Peyer's patch (tissue), 4 donors: ENCODE results near the gene NUDCD3. TPM values are rescaled to one million over a fixed set of nuclear protein-coding genes. Genes with fewer than 3 reads are reported as not detected.

ENCODE experiments used
- DNase-seq, 3 donors: peaks; one replicate each; pipeline ENCODE4 v3.0.0-alpha.2; 2017 to 2019
- H3K27ac ChIP-seq, 4 donors: fragments of 200-600 bp; sonication (generic); one replicate each; pipeline ENCODE4 v1.5.1; 2016 to 2019
- H3K27me3 ChIP-seq, 2 donors: fragments of 200-600 bp; sonication (generic); one replicate each; pipeline ENCODE4 v1.5.1; 2019
- H3K36me3 ChIP-seq, 3 donors: fragments of 200-600 bp; sonication (generic); one replicate each; pipeline ENCODE4 v1.5.1; 2016 to 2019
- H3K4me1 ChIP-seq, 4 donors: fragments of 200-600 bp; sonication (generic); one replicate each; pipeline ENCODE4 v1.5.1; 2016 to 2019
- H3K4me3 ChIP-seq, 4 donors: fragments of 200-600 bp; sonication (generic); 1 replicate in 3 of 4; 2 replicates in 1 of 4; pipeline ENCODE4 v1.5.1; 2016 to 2019; ENCODE audit warnings: mild to moderate bottlenecking in 1 of 4
- H3K9me3 ChIP-seq, 4 donors: fragments of 200-600 bp; sonication (generic); one replicate each; pipeline ENCODE4 v1.5.1; 2016 to 2019; ENCODE audit warnings: mild to moderate bottlenecking in 1 of 4
- CTCF ChIP-seq, 6 experiments: fragments of 450-650 bp in 4 of 6; fragments of 200-600 bp in 2 of 6; sonication (generic) in 1 of 6; IDR thresholded peaks; one replicate each; pipeline ENCODE4 v1.5.1; 2017 to 2019; ENCODE audit warnings: antibody characterized with exemption in 6 of 6, mild to moderate bottlenecking in 3 of 6, moderate library complexity in 1 of 6
- POLR2A ChIP-seq, 2 donors: fragments of 450-650 bp; IDR thresholded peaks; one replicate each; pipeline ENCODE4 v1.5.1; 2017; ENCODE audit warnings: antibody characterized with exemption in 2 of 2, mild to moderate bottlenecking in 2 of 2, moderate library complexity in 2 of 2
- total RNA-seq, 4 donors: library from RNA; depleted of rRNA; stranded (reverse); fragments of >200 nt; gene quantifications; one replicate each; pipeline ENCODE4 v1.1.0, GENCODE V29; 2016

NUDCD3 gene
- total RNA-seq, 4 donors from 2014 or later, result 32.9 to 61.9 (median 44.1) TPM

- no peak for DNase-seq
- TF ChIP-seq CTCF (IDR thresholded peaks at IDR 0.05) (no peak), POLR2A (IDR thresholded peaks at IDR 0.05) (no peak)
- Histone ChIP-seq H3K4me1 (no peaks in the 10 kb centered on the region), H3K27ac (no peak overlapping the region), H3K36me3 (peaks cover 0 to 56% (median 0%) of the 10 kb centered on the region in 3 donors), H3K27me3 (no peaks in the 10 kb centered on the region), H3K9me3 (no peaks in the 10 kb centered on the region), H3K4me3 (no peak overlapping the region)
These were observed 90.4 kb downstream of the NUDCD3 start for GRCh38 chr7:44400033-44400511.

GRCh38 chr7:44398953-44399574, 91.4 kb downstream of the NUDCD3 start:
- H3K27me3 ChIP-seq, result no peaks in the 10 kb centered on the region
- H3K27ac ChIP-seq, result no peak overlapping the region
- peaks cover 0 to 55% (median 0%) of the 10 kb centered on the region in 3 donors for H3K36me3 ChIP-seq

GRCh38 chr7:44398511-44398911, 91.9 kb downstream of the NUDCD3 start:
- Histone ChIP-seq H3K9me3 (no peaks in the 10 kb centered on the region), H3K27ac (no peak overlapping the region), H3K4me3 (no peak overlapping the region), H3K4me1 (no peaks in the 10 kb centered on the region), H3K36me3 (peaks cover 0 to 55% (median 0%) of the 10 kb centered on the region in 3 donors), H3K27me3 (no peaks in the 10 kb centered on the region)
- DNase-seq, result peak in 1 of 3 donors; percentile 54
- TF ChIP-seq CTCF (IDR thresholded peaks at IDR 0.05) (no peak), POLR2A (IDR thresholded peaks at IDR 0.05) (no peak)

More at GRCh38 chr7:44398953-44399574, 91.4 kb downstream of the NUDCD3 start:
- no peak overlapping the region for H3K4me3 ChIP-seq
- no peaks in the 10 kb centered on the region for H3K4me1 ChIP-seq
- no peak for TF ChIP-seq CTCF (IDR thresholded peaks at IDR 0.05)
- no peak for TF ChIP-seq POLR2A (IDR thresholded peaks at IDR 0.05)
- no peak for DNase-seq
- H3K9me3 ChIP-seq, result no peaks in the 10 kb centered on the region

- Histone ChIP-seq H3K4me1 (no peaks in the 10 kb centered on the region), H3K4me3 (no peak overlapping the region), H3K9me3 (no peaks in the 10 kb centered on the region), H3K27ac (no peak overlapping the region), H3K27me3 (no peaks in the 10 kb centered on the region), H3K36me3 (peaks cover 0 to 51% (median 0%) of the 10 kb centered on the region in 3 donors)
- DNase-seq, result no peak
- TF ChIP-seq POLR2A (IDR thresholded peaks at IDR 0.05), result no peak
- TF ChIP-seq CTCF (IDR thresholded peaks at IDR 0.05), result no peak
These were observed 93.4 kb downstream of the NUDCD3 start for GRCh38 chr7:44396931-44397545.

- no peak overlapping the region for H3K27ac ChIP-seq
- H3K4me3 ChIP-seq, result no peak overlapping the region
- H3K36me3 ChIP-seq, result peaks cover 0 to 51% (median 0%) of the 10 kb centered on the region in 3 donors
- no peaks in the 10 kb centered on the region for H3K9me3 ChIP-seq
- TF ChIP-seq CTCF (IDR thresholded peaks at IDR 0.05), result no peak
- no peak for TF ChIP-seq POLR2A (IDR thresholded peaks at IDR 0.05)
- DNase-seq, result no peak
- no peaks in the 10 kb centered on the region for H3K4me1 ChIP-seq
- no peaks in the 10 kb centered on the region for H3K27me3 ChIP-seq
These were observed 94.0 kb downstream of the NUDCD3 start for GRCh38 chr7:44396496-44396895.
